ENCODE data around the gene PIK3R5. TPM values are rescaled to one million over a fixed set of nuclear protein-coding genes. Genes with fewer than 3 reads are reported as not detected.

PIK3R5 gene
- total RNA-seq, 1 donor from 2014 or later = 42.0 TPM

DNA sequence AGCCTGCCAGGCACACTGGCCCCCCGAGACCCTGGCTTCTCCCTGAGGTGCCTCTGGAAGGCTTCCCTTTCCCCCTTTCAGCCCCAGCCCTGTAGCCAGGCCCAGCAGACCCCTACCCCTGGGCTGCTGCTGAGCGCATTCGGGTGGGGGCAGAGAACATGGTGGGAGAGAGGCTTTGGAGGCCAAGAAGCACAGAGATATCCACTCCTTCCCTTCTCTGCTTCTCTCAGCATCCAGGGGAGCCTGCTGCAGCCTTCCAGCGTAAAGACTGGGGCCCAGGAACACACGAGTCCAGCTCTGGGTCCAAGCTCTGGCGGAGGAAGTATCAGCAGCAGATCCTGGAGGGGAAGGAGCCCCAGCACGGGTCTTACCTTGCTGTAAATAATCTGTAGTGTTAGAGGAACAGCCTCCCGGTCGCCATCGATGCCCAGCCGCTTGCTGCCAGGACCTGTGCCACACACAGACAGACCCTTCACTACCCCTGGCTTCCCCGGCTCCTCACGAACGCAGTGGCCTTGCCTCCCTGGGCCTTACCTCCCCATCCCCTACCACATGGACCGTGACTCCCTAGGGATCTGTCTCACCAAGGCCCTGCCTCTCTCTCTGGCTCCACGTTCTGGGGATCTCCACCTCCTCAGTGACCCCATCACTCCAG is 81.0 kb downstream of the PIK3R5 start:
- Histone ChIP-seq H3K36me3 (no peaks in the 10 kb centered on the region), H3K9me3 (no peaks in the 10 kb centered on the region), H3K4me1 (no peaks in the 10 kb centered on the region), H3K27ac (no peak overlapping the region), H3K27me3 (no peaks in the 10 kb centered on the region), H3K4me3 (no peak overlapping the region)
- no peak for DNase-seq (ENCODE audit: low spot score in 2 of 2)
- TF ChIP-seq CTCF (IDR thresholded peaks at IDR 0.05) = no peak
- intact Hi-C loops (cut with DNase I) = no loop called here

- Histone ChIP-seq H3K4me3 (no peak overlapping the region), H3K27me3 (no peaks in the 10 kb centered on the region), H3K4me1 (no peaks in the 10 kb centered on the region), H3K36me3 (no peaks in the 10 kb centered on the region), H3K9me3 (no peaks in the 10 kb centered on the region), H3K27ac (no peak overlapping the region)
- intact Hi-C loops (cut with DNase I) = no loop called here
- no peak for DNase-seq (ENCODE audit: low spot score in 2 of 2)
- TF ChIP-seq CTCF (IDR thresholded peaks at IDR 0.05) = no peak
These were observed 82.2 kb downstream of the PIK3R5 start for GRCh38 chr17:8883353-8883752.

DNA sequence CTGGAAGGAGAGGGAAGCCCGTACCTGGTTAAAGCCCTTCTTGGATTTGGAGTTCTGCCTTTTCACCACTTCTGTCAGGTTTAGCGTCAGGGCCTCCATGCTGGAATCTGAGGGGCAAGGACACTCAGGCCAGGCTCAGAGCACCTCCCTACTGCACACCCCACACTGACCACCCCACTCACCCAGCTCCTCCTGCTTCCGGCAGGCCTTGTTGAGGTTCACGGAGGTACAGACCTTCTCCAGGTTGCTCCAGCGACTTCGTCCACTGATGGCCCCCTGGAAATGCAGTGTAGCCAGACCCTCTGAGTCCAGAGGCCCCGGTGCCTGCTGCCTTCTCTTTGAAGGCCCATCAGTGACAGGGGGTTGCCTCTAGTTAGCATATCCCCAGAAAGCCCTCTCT is 83.9 kb downstream of the PIK3R5 start:
- Histone ChIP-seq H3K27me3 (no peaks in the 10 kb centered on the region), H3K4me1 (no peaks in the 10 kb centered on the region), H3K9me3 (no peaks in the 10 kb centered on the region), H3K36me3 (no peaks in the 10 kb centered on the region), H3K4me3 (no peak overlapping the region), H3K27ac (no peak overlapping the region)
- TF ChIP-seq CTCF (IDR thresholded peaks at IDR 0.05) = no peak
- DNase-seq (ENCODE audit: low spot score in 2 of 2) = no peak
- intact Hi-C loops (cut with DNase I) = no loop called here

DNA sequence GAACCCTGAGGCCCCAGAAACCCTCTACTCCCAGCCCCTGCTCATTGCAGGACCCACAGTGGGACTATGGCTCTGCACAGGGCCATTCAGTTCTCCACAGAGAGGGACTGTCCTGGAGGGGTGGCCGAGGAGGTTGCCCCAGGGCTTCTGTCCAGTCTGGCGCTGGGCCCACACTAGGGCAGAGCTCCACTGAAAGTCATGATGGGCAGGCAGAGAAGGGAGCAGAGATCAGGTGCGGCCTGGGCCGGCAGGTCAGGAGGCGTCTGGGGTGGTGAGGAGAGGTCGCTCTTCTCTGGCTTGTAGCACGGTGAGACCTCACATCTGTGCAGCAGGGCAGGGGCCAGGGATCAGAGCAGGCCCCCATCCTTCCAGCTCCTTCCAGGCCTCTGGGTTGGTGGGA is 85.0 kb downstream of the PIK3R5 start:
- DNase-seq (ENCODE audit: low spot score in 2 of 2) = no peak
- H3K9me3 ChIP-seq = no peaks in the 10 kb centered on the region
- no peak overlapping the region for H3K27ac ChIP-seq
- TF ChIP-seq CTCF (IDR thresholded peaks at IDR 0.05) = no peak
- intact Hi-C loops (cut with DNase I) = no loop called here
- H3K4me3 ChIP-seq = no peak overlapping the region
- H3K27me3 ChIP-seq = no peaks in the 10 kb centered on the region
- H3K4me1 ChIP-seq = no peaks in the 10 kb centered on the region
- no peaks in the 10 kb centered on the region for H3K36me3 ChIP-seq

GRCh38 chr17:8879410-8879809 is 86.1 kb downstream of the PIK3R5 start:
- no peaks in the 10 kb centered on the region for H3K36me3 ChIP-seq
- H3K27me3 ChIP-seq = no peaks in the 10 kb centered on the region

More at GRCh38 chr17:8879410-8879809, 86.1 kb downstream of the PIK3R5 start:
- intact Hi-C loops (cut with DNase I) = no loop called here
- Histone ChIP-seq H3K27ac (no peak overlapping the region), H3K4me1 (no peaks in the 10 kb centered on the region), H3K9me3 (no peaks in the 10 kb centered on the region), H3K4me3 (no peak overlapping the region)
- no peak for DNase-seq (ENCODE audit: low spot score in 2 of 2)
- no peak for TF ChIP-seq CTCF (IDR thresholded peaks at IDR 0.05)

Measured in ascending aorta (tissue), 2 donors.